Natural killer cell treated with Interleukin-12 subunit alpha and Interleukin-12 subunit beta and Interleukin-15 and Interleukin-18, amount 100 ng/mL, for 72 hours (primary cell): ENCODE data around the gene NTM. TPM values are rescaled to one million over a fixed set of nuclear protein-coding genes. Genes with fewer than 3 reads are reported as not detected.

Experiments
- ATAC-seq, 2 donors: fragments of 150-1000 bp; cut with Tn5 transposase in 1 of 2; sonication (Bioruptor Pico), chemical (Tn5 transposase) in 1 of 2; 2 replicates each; pipeline ENCODE4 v1.10.0; 2021
- DNase-seq: peaks from one replicate; pipeline ENCODE4 v3.0.0; 2022; ENCODE audit warnings: low spot score
- H3K27ac Mint-ChIP-seq, 2 donors: 1 replicate in 1 of 2; 2 replicates in 1 of 2; pipeline ENCODE4 v1.8.0; 2022; ENCODE audit warnings: mixed read lengths in 2 of 2, mild to moderate bottlenecking in 1 of 2, moderate library complexity in 1 of 2
- H3K27me3 Mint-ChIP-seq, 2 donors: 1 replicate in 1 of 2; 2 replicates in 1 of 2; pipeline ENCODE4 v1.8.0; 2022; ENCODE audit warnings: mixed read lengths in 2 of 2
- H3K36me3 Mint-ChIP-seq: one replicate; pipeline ENCODE4 v1.8.0; 2022; ENCODE audit warnings: mixed read lengths
- H3K4me1 Mint-ChIP-seq, 2 donors: 1 replicate in 1 of 2; 2 replicates in 1 of 2; pipeline ENCODE4 v1.8.0; 2022; ENCODE audit warnings: low read depth in 2 of 2, mixed read lengths in 2 of 2, mild to moderate bottlenecking in 1 of 2
- H3K4me3 Mint-ChIP-seq: one replicate; pipeline ENCODE4 v1.8.0; 2022; ENCODE audit warnings: mixed read lengths
- H3K9me3 Mint-ChIP-seq: 2 replicates; pipeline ENCODE4 v1.8.0; 2022; ENCODE audit warnings: mixed read lengths
- total RNA-seq, 2 donors: library from RNA; stranded (reverse); gene quantifications; one replicate each; pipeline ENCODE4 v1.2.3, GENCODE V29; 2022

NTM gene
- total RNA-seq, 2 donors from 2014 or later, result not detected

DNA sequence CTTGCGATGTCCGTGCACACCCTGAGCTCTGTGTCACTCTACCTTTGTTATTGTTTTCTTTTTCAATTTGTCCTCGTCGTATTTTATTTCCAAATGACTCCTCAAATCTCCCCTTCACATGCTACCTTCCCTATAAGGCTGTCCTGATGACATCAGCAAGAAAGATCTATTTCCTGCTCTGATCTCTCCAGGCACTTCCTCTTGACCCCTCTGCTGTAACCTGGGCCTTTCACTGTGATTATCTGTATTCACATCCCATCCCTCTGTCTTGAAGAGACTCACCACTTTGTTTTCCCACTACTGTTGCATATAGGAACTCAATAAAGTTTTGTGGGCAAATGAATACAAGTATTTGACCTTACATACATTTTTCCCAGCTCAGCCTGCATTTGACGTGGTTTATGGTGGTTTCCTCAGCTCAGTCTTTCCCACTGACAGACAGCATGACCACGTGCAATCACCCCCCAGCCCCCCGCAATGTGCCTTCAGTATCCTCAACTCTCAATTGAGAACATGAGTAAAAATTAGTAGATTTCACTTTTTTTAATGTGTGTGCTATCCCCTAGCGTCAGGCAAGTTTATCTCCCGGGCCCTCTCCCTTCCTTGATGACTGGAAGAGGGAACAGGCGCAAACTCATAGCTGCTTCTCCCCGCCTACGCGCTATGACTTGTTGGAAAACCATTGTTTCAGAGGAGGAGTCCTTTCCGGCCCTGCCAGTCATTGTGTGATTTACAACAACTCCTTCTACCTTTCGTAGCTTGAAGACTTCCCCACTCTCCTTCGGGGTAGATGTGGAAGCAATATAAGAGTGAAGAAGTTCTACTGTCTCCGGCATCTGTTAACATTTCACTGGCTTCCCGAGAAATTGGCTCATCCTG lies 498.5 kb downstream of the NTM start:
- no peaks in the 10 kb centered on the region for H3K36me3 Mint-ChIP-seq
- H3K4me3 Mint-ChIP-seq, result no peak overlapping the region
- no peak for DNase-seq
- H3K27me3 Mint-ChIP-seq, result peaks cover 0 to 3% of the 10 kb centered on the region in 2 donors
- no peak overlapping the region for H3K27ac Mint-ChIP-seq
- peaks cover 0 to 2% of the 10 kb centered on the region in 2 donors for H3K4me1 Mint-ChIP-seq
- peaks cover 12% of the 10 kb centered on the region for H3K9me3 Mint-ChIP-seq
- no peak for ATAC-seq

DNA sequence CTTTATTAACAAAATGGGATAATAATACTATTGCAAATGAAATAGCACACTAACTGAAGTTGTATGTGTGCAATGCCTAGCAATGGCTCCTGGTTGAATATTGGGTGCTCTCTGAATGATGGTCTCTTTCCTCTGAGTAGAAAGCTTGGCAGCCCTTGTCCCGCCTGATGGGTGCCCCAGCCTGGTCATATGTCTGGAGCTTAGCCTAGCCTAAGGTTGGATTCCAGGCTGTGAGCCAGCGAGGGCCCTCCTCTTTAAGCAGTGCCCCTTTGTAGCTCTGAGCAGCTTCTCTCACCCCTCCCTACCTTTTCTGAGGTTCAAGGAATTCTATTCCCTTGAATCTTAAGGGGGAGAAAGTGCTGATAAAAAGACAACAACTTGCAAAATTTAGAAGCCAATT lies 499.9 kb downstream of the NTM start:
- Mint-ChIP-seq H3K27ac (no peak overlapping the region), H3K9me3 (peaks cover 12% of the 10 kb centered on the region), H3K27me3 (peaks cover 0 to 3% of the 10 kb centered on the region in 2 donors), H3K4me1 (peaks cover 0 to 2% of the 10 kb centered on the region in 2 donors), H3K4me3 (no peak overlapping the region), H3K36me3 (no peaks in the 10 kb centered on the region)
- DNase-seq (no peak), ATAC-seq (no peak)

DNA sequence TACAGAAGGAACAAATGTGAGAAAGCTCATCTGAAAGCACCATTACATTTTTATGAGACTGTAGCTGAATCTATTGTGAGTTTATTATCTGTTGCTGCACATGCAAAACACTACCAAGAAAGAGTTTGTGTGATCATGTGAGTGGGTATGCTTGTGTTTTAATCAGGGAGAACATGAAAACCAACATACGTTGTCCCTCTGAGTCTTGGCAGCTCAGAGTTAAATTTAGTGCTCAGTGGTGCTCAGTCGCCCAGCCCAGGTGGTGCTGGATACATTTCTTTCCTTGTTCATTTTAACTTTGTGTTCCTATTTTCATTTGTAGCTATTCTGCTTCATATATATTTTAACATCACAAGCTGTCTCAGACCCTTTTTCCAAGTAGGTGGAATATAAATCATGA lies 500.6 kb downstream of the NTM start:
- Mint-ChIP-seq H3K4me3 (no peak overlapping the region), H3K36me3 (no peaks in the 10 kb centered on the region), H3K9me3 (peaks cover 9% of the 10 kb centered on the region), H3K4me1 (peaks cover 0 to 2% of the 10 kb centered on the region in 2 donors), H3K27ac (no peak overlapping the region), H3K27me3 (peaks cover 0 to 3% of the 10 kb centered on the region in 2 donors)
- ATAC-seq (no peak), DNase-seq (no peak)

DNA sequence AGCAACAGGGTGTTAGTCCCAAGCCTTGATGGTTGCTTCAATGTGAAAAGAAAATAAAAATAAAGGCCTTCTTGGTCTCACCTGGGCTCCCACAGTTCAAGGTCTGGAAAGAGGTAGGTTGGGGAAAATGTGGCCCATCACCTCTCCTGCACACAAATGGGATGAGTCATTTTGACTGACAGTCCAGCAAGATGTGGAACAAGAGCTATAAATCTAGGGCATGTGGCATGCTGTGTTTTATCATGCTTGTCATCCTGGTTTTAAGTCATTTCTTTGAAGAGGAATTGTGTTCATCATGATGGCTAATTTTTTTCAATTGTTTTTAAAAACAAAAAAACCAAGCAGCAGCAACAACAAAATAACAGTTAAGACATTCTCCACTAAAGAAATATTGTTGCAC lies 503.7 kb downstream of the NTM start:
- H3K36me3 Mint-ChIP-seq, result no peaks in the 10 kb centered on the region
- ATAC-seq (no peak), DNase-seq (no peak)
- no peak overlapping the region for H3K4me3 Mint-ChIP-seq
- H3K4me1 Mint-ChIP-seq, result no peaks in the 10 kb centered on the region
- H3K9me3 Mint-ChIP-seq, result peaks cover 2% of the 10 kb centered on the region
- no peaks in the 10 kb centered on the region for H3K27me3 Mint-ChIP-seq
- no peak overlapping the region for H3K27ac Mint-ChIP-seq

DNA sequence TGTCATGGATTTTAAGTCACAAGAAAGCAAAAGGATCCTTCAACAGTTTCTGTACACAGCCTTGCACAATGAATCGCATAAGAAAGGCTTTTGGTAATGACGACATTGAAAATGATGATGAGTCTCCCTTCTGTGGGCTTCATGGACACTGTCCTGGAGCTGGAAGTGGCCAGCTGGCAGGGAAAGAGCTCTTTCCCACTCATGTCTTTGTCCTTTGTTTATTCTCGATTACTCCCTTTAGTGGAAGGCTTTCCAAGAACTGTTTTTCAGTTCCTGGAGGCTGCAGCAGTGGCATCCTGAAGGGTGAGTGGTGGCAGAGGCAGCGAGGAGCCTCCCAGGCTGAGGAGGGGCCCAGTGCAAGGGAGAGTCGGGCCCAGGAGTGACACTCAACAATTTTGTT lies 505.2 kb downstream of the NTM start:
- no peak overlapping the region for H3K4me3 Mint-ChIP-seq
- H3K27ac Mint-ChIP-seq, result no peak overlapping the region
- H3K9me3 Mint-ChIP-seq, result peaks cover 2% of the 10 kb centered on the region
- no peaks in the 10 kb centered on the region for H3K27me3 Mint-ChIP-seq
- ATAC-seq (no peak), DNase-seq (no peak)
- no peaks in the 10 kb centered on the region for H3K36me3 Mint-ChIP-seq
- no peaks in the 10 kb centered on the region for H3K4me1 Mint-ChIP-seq

DNA sequence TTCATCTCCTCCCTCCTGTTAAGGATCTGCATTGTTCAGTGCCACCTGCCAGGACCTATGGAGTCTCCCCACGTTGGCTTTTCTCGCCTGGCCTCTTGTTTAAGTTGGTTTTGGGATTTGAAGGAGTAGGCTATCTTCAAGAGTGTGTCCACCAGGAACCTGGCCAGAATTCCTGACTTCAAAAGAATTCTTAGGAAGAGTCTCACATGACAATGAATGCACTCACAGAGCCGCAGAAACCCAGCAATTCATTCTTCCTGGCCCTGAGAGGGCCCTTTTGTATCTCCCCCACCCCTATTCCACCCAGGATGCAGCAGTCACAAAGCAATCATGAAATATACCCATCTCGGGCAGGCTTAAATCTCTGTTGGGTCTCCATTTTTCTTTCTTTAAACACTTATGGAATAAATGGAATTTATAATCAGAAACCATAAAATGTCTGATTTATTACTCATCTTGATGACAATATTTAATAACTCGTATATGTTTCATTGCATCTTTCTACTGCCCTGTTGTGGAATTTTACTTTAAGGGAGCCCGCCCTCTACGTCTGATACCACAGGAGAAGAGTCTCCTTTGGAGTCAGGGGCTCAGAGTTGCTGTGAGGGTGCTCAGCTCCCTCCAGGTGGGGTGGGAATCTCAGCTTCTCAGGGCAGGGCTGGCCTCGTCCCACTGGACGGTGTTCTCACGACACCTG lies 507.0 kb downstream of the NTM start:
- peaks cover 10% of the 10 kb centered on the region for H3K9me3 Mint-ChIP-seq
- no peak overlapping the region for H3K4me3 Mint-ChIP-seq
- H3K36me3 Mint-ChIP-seq, result no peaks in the 10 kb centered on the region
- DNase-seq (no peak), ATAC-seq (no peak)
- H3K4me1 Mint-ChIP-seq, result no peaks in the 10 kb centered on the region
- no peaks in the 10 kb centered on the region for H3K27me3 Mint-ChIP-seq
- no peak overlapping the region for H3K27ac Mint-ChIP-seq

DNA sequence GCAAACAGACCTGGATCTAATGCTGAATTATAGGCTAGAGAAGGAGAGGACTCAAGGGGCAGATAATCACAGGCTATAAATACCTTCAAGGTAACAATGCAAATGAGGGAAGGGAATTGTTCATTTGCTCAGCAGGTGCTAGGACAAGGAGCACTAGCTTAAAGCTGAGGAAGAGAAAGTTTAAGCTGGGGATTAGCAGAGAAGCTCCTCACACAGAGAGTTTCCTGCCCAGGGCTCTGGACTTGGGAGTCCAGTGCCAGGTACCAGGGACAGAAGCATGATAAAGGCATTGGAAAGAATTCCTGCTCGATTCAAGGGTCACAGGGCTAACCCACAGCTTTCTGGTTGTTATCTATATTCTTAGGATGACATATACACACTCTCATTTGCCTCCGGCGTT lies 509.9 kb downstream of the NTM start:
- H3K36me3 Mint-ChIP-seq, result no peaks in the 10 kb centered on the region
- H3K9me3 Mint-ChIP-seq, result peaks cover 10% of the 10 kb centered on the region
- H3K27me3 Mint-ChIP-seq, result no peaks in the 10 kb centered on the region
- H3K27ac Mint-ChIP-seq, result no peak overlapping the region
- no peaks in the 10 kb centered on the region for H3K4me1 Mint-ChIP-seq
- DNase-seq (no peak), ATAC-seq (no peak)
- no peak overlapping the region for H3K4me3 Mint-ChIP-seq

DNA sequence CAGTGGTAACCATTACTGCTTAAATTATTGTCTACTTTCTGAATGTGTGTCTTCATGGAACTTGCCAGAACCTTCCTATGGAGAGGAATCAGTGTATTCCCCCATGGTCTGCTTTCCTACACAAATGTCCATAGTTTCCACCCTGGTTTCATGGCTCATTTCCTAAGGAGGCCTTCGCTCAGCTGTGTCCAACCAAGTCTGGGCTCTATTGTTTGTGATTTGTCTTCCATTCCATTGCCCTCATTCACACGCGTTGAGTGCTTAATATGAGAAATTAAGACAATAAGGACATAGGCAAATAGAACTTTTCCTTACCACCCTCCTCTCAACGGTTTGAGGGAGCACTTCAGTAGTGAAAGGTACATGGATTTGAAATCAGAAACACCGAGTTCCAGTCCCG lies 510.6 kb downstream of the NTM start:
- Mint-ChIP-seq H3K4me1 (no peaks in the 10 kb centered on the region), H3K36me3 (no peaks in the 10 kb centered on the region), H3K4me3 (no peak overlapping the region), H3K9me3 (peaks cover 10% of the 10 kb centered on the region), H3K27ac (no peak overlapping the region), H3K27me3 (no peaks in the 10 kb centered on the region)
- no peak for ATAC-seq
- DNase-seq, result no peak

DNA sequence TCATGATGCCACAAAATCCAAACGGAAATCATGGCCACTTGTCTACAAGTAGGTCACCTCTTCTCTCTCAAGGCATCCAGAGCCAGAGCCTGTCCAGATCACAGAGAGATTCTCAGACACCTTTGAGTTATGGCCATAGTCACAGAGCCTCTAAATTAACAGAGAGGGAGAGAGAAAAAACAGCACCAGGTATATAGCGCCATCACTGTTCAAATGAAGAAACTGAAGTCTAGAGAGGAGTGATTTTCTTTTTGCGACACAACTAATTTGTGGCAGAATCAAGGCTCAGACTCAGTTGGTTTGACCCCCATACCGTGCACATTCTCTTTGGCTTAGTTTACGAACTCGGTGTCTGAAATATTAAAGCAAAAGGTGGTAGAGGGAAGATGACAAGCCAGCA lies 512.9 kb downstream of the NTM start:
- H3K4me1 Mint-ChIP-seq, result no peaks in the 10 kb centered on the region
- H3K36me3 Mint-ChIP-seq, result no peaks in the 10 kb centered on the region
- no peak for DNase-seq
- H3K9me3 Mint-ChIP-seq, result peaks cover 7% of the 10 kb centered on the region
- H3K4me3 Mint-ChIP-seq, result no peak overlapping the region
- no peak overlapping the region for H3K27ac Mint-ChIP-seq
- H3K27me3 Mint-ChIP-seq, result no peaks in the 10 kb centered on the region
- no peak for ATAC-seq

DNA sequence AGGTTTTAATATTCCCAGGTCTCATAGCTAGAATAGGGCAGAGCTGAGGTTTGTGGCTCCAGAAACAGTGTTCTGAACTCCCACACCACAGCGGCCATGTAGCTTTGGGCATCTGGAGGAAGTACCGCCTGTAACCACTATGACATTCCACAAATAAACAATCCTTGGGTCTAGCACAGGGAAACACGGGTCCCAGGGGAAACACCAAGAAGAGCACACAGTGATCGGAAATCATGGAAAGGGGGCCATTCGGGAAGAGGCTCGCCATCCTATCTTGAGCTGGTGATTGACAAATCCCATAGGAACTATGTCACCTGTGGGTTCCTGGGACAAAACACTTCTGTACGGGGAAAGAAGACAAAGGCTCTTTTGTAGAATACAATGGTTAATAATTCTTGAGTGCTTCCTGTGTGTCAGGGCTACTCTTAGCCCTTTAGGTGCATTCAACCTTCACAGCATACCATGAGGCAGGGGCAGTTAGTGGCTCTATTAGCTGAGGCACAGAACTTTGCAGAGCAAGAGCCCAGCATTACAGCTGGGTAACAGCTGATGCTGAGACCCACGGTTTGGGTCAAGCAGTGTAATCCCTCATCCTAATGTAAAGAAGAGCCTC lies 514.2 kb downstream of the NTM start:
- Mint-ChIP-seq H3K9me3 (peaks cover 7% of the 10 kb centered on the region), H3K36me3 (no peaks in the 10 kb centered on the region), H3K27me3 (no peaks in the 10 kb centered on the region), H3K4me3 (no peak overlapping the region), H3K4me1 (no peaks in the 10 kb centered on the region), H3K27ac (no peak overlapping the region)
- DNase-seq, result no peak
- ATAC-seq, result peak in 1 of 2 donors; percentile 36

DNA sequence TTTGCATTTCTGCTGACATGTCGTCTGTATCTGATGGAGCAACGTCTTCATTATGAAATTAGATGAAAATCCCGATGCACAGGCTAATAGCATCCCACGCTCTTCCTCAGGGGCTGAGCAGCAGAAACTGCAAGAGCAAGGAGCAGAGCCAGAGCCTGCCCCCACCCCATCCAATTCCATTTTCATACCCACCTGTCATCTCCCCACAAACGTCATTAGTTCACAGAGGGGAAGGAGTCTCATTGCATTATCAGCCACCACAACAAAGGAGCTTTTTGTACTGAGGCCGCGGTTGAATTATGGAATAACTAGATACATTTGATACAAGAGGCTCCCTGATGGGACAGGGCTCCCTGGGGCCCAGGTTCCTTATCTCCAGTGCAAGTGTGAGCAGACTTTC lies 515.0 kb downstream of the NTM start:
- no peak overlapping the region for H3K27ac Mint-ChIP-seq
- peaks cover 7% of the 10 kb centered on the region for H3K9me3 Mint-ChIP-seq
- H3K4me3 Mint-ChIP-seq, result no peak overlapping the region
- H3K27me3 Mint-ChIP-seq, result no peaks in the 10 kb centered on the region
- H3K36me3 Mint-ChIP-seq, result no peaks in the 10 kb centered on the region
- no peaks in the 10 kb centered on the region for H3K4me1 Mint-ChIP-seq
- ATAC-seq (no peak), DNase-seq (no peak)

DNA sequence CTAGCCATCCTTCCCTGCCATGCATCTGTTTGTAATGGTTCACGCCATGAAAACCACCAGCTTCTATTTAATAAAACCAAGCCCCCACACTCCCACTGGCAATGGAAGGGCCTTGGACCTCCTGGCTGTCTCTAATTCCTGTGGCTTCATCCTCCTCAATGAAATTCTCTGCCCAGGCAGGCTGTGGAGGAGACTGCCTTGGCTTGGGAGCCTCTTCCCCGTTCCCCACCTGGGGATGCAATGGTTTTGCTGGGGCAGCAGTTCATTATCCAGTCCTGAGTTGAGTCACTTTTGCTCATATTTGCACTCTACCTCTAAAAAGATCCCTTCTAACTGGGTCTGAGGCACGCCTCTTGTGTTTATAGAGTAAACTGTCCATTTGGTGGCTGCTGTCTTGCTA lies 515.8 kb downstream of the NTM start:
- peaks cover 7% of the 10 kb centered on the region for H3K9me3 Mint-ChIP-seq
- no peaks in the 10 kb centered on the region for H3K27me3 Mint-ChIP-seq
- no peaks in the 10 kb centered on the region for H3K36me3 Mint-ChIP-seq
- no peaks in the 10 kb centered on the region for H3K4me1 Mint-ChIP-seq
- no peak overlapping the region for H3K4me3 Mint-ChIP-seq
- H3K27ac Mint-ChIP-seq, result no peak overlapping the region
- ATAC-seq, result no peak
- DNase-seq, result no peak

DNA sequence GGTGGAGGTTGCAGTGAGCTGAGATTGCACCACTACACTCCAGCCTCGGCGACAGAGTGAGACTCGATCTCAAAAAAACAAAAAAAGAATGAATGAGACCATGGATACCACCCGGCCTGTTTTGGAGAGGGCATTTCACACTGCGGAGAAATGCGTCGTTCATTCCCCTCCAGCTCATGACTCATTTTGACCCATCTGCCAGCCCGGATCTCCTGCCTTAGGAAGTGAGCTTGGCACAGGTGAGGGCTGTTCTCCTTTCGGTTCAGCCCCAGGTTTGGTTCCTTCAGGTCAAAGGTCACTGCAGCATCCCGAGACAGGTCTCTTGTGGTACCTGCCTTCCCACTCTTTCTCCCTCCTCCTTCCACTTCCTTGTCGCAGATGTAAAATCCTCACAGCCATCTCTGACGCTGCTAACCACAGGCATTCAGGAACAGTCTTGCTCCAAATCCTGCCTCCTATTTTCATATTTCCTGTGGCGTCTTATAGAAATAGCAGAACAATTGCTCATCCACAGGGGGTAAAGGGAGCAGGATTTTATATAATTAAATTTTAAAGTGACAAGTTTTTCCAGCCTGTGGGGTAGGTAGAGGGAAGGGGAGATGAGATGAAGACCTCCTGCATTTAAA lies 517.9 kb downstream of the NTM start:
- Mint-ChIP-seq H3K27ac (no peak overlapping the region), H3K4me3 (no peak overlapping the region), H3K27me3 (no peaks in the 10 kb centered on the region), H3K9me3 (no peaks in the 10 kb centered on the region), H3K36me3 (no peaks in the 10 kb centered on the region), H3K4me1 (no peaks in the 10 kb centered on the region)
- no peak for DNase-seq
- no peak for ATAC-seq

DNA sequence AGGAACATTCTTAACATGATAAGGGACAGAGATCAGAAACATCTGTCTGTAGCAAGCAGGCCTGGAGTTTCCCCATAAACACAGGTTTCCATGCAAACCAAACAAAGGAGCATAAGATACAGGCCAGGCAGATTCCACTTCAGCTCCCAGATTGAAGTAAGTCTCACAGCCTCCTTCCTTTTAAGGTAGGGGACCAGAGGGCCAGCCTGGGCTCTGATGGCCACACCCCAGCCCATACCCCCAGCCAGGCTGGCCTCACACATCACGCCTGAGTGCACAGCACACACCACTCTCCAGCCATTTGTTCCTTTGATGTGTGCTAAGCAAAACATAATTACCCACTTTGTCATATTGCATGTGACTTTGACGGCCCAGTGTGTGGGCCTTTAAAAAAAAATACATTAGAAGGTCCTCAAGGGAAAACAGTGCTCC lies 518.7 kb downstream of the NTM start:
- H3K4me1 Mint-ChIP-seq, result no peaks in the 10 kb centered on the region
- no peaks in the 10 kb centered on the region for H3K36me3 Mint-ChIP-seq
- H3K9me3 Mint-ChIP-seq, result no peaks in the 10 kb centered on the region
- no peak overlapping the region for H3K4me3 Mint-ChIP-seq
- no peak for DNase-seq
- no peak overlapping the region for H3K27ac Mint-ChIP-seq
- ATAC-seq, result no peak
- H3K27me3 Mint-ChIP-seq, result no peaks in the 10 kb centered on the region
